ENCODE data around the gene PRKN.
A peak's percentile ranks its signal among the peaks of the same experiment; 100 is the strongest.

The PRKN gene

DNA sequence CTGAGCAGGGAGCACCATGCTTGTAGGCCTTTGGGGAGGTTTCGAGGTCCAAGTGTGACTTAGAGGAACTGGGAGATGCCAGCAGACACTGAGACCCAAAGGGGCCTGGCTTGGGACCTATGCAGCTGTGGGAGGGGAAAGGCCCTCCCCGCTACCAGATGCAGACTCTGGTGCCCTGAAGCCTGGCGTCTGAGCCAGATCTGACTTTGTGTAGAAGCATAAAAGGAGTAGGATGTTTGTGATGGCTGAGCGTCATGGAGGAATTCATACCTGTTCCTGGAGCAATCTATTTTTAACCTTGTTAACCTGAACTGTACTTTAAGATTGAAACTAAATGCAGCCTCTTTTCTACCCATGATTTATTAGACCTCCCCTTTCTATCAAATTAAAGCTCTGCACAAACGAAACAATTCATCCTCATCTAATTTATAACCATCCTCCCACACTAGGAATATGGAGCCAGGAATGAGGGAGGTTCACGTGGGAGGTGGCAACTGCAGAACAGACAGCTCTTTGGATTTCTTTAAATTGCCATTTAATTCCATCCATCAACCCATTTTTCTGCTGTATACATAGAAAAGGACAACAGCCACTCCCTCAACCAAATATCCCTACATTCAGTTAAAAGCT, 1281.2 kb downstream of the PRKN start:
- no peak for DNase-seq (ENCODE audit: low read depth)

DNA sequence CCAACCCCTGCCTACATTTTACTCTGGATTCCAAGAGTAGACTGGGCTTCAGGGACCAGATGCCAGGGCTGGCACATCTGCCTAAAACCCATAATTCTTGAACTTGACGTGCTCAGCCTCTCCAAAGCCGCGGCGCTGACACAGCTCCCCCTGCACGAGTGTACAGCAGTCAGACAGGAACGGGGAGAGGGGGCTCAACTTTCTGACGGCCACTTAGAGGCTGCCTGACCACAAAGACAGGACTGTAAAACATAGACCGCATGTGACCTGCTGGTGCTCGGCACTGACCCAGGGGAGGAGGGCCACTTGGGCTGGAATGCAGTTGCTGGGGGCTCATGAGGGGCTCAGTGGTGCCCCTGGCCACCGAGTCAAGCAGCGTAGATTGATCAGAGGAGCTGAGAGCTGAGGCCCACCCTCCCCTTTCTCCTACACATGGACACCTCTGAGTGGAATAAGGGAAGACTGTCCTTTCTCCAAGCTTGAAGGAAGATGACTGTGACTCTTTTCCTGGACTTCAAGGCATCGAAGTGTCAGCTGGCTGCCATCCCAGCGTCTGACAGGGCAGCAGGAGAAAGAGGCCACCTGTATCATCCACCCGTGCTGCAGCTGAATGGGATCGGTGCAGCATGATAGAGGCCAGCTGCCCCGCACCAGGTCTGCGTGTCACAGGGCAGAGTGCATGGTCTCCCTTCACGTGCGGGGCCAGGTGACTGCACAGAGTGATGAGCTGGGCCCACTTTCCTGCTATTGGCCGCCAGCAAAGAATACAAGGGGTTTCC, 1282.4 kb downstream of the PRKN start:
- DNase-seq (ENCODE audit: low read depth) = no peak

DNA sequence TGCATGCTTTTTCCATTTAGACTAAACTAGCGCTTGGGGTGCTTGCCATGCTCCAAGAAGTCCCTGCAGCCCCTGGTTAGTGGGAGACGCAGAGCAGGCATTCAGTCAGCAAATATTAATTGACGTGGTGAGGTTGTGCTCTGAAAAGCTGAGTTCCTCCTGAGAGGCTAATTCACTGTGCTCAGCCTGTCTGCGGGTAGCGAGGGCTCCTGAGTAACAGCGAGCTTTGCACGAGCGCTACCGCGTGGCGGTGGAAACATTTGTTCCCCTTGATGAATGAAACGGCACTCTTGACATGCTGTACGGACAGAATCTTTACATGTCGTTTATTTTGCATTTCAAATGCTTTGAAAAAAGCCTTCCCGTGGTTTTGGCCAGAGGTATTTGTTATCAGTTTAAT, 1283.1 kb downstream of the PRKN start:
- DNase-seq (ENCODE audit: low read depth) = no peak

DNA sequence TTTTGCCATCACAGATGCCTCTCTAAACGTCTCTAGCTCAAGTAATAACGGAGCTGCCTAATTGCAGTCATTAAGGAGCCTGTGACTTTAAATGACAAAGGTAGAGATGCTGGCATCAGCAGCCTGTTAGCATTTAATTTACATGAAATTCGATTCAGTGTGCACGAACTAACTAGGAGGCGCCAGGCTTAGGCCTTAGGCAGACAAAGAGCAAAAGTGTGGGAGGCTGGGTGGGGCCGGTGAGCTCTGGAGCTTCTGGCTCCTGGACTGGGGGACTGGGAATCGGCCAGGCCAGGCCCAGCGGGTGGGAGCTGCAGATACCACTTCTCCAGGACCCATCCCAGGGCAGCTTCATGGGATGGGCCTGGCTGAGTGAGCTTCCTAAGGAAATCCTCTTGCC, 1283.7 kb downstream of the PRKN start:
- DNase-seq (ENCODE audit: low read depth) = no peak

DNA sequence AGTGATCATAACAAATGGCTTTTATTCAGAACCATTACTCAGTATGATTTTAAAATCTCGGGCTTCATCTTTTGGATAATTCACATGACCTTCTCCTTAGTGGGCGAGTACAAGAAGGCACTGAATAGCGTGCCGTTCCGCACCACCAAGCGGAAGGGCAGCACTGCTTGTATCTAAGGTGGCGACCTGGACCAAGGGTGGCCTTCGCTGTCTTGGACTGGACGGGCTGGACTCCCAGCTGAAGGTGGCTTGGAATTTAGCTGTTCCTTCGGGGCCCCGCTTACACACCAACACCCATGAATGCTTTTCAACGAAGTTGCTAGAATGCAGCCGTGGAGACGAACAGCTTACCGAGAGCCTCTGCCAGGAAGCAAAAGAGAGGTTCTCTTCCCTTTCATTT, 1285.1 kb downstream of the PRKN start:
- no peak for DNase-seq (ENCODE audit: low read depth)

DNA sequence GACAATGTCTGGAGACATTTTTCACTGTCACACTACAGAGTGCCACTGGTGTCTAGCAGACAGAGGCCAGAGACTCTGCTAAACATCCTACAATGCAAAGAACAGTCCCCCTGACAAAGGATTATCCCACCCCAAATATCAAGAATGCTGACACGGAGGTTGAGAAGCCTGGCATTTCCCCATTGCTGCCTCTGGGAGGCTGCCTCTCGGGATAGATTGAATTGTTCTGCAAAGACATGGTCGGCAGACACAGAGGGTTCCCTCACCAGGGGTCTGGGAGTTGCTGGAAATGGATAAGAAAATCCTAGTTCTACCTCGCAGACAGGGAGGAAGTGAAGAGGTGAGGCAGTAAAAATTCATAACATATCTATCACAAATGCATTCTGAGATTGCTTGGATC, 1287.3 kb downstream of the PRKN start:
- no peak for DNase-seq (ENCODE audit: low read depth)

DNA sequence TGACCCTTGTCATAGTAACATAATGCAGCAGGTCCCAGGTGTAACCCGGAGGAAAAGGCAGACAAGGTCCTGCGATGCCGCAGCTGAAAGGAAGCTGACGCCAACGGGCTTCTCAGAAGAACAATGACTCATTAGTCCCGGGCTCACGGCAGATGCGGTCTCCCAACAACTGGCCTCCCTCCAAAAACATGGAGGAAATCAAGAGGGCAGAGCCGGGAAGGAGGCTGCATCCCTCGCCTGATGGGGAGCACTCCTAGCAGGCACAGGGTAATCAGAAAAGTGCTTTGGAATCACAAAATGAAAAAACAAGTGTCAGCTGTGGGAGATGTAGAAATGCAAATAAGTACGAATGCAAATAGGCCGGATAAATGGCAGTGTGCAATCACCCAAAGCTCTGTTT, 1288.5 kb downstream of the PRKN start:
- DNase-seq (ENCODE audit: low read depth) = peak; percentile 56

DNA sequence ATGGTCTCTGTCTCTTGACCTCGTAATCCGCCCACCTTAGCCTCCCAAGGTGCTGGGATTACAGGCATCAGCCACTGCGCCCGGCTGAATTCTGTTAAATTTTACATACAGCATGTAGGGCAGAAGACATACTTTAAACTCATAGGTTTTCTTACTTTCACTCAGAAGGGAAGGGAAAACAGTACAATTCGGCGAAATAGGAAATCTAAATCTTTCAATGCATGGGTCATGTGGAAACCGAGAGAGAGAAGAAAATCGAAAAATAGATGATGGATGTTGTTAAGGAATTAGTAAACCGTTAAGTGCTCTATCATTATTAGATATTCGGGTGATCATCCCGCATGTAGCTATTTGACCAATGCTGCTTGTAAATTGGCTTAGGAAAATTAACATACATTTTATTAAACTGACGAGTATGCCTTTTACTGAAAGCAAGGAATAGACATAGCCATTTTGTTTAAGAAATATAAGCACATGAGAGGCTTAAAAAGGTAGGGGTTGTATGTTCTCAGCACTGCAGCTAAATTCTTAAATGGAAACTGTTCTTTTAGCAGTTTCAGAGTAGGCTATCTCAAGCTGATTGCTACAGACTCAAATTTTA, 1289.0 kb downstream of the PRKN start:
- no peak for DNase-seq (ENCODE audit: low read depth)

DNA sequence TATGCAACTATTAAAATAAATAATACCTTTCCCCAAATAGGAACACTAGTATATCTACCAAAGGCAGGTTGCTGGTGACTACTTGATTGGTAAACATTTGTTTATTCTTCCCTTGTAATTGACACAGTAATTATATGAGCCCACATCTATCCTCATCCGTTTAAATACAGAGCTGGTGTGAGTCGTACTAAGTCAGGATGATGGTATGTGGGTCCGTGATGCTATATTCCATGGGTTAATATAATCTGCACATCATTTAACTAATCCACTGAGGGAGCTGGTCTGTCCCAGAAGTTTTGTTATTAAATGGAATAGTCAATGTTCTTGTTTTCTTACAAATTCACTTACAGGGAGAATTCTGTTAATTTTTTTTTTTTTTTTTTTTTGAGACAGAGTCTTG, 1289.7 kb downstream of the PRKN start:
- no peak for DNase-seq (ENCODE audit: low read depth)

DNA sequence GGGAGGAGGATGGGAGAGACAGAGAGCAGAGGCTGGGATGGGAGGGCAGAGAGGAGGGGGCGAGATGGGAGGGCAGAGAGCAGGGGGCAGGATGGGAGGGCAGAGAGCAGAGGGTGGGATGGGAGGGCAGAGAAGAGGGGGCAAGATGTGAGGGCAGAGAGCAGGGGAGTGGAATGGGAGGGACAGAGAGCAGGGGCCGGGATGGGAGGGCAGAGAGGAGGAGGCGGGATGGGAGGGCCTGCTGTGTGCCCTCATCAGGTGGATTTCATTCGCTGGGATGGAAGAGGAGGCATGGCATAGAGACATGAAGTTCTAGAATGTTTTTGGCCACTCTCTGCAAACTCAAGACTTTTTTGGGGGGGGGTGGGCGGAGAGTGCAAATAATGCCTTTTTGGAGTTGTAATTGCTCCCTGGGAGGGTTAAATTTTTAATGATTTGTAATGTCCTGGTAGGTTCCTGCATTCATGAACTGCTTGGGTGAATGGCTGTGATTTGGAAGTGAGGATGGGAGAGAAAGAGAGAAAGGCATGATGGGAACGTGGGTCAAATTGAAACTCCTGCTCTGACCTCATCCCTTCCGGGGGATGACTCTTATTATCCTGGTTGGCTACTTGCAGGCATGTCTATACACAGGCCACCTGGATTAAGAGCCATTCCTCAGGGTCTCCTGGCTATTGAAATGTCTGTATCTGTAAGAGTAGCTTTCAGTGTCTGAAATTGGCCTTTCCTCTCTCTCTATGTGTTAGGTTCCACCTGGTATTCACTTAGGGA, 1291.3 kb downstream of the PRKN start:
- DNase-seq (ENCODE audit: low read depth) = no peak

DNA sequence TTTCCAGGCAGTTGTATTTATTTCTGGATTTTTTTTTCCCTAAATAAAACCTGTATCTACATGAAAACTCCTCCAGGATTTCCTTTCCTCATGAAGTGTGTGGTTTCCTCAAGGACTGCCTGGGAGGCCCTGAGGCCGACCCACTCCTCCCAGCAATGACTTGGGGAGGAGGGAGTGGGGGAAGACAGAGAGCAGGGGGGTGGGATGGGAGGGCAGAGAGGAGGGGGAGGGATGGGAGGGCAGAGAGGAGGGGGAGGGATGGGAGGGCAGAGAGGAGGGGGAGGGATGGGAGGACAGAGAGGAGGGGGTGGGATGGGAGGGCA, 1291.9 kb downstream of the PRKN start:
- DNase-seq (ENCODE audit: low read depth) = no peak

DNA sequence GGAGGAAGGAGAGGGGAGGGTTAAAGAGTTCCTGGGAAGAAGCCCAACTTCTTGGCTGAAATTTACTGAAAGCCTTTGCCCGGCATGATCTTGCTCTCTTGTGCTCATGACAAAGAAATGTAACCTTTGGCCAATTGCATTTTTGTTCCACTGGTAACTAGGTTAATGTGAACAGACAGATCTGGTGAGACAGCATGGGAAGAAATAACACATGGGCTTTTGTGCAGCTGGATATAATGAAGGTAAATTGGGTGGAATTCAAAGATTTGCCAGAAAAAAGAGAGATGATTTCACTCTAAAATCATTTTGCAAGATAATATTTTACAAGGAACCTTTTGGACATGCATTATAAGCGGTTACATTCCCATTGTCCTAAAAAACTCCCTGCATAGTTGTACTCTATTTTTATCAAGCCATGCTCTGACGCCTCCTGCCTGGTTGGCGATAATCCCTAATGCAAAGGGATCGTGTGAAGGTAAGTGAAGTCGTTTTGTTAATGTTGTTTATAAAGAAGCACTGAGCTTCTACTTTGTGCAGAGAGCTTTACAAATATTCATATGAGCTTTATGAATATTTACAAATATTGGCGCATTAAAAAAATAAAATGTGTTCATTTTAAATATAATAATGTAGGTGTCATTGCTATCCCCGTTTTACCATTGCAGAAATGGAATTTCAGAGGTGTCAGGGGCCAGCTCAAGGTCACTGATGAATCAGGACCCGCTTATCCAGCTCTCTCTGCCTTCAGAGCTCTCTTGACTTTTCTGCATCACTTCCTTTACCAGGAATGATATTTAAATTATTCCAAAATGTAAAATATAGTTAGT, 1292.4 kb downstream of the PRKN start:
- peak; percentile 91 for DNase-seq (ENCODE audit: low read depth)

DNA sequence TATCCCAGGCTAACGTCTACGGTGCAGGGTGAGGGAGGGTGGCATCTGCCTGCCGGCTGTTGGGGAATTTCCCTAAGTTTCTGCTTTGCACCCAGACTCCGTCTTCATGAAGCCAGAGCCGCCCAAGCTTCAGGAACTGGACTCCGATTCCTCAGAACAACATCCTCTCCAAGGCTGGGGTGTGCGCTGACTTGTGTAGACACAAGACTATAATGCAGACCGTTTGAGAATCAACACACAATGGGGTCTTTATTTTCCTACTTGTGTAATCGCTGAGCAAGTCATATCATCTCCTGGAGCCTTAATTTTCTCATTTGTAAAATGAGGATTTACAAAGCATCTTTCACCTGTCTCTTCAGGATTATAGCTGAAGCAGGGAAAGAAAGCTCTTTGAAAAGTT, 1293.2 kb downstream of the PRKN start:
- no peak for DNase-seq (ENCODE audit: low read depth)

DNA sequence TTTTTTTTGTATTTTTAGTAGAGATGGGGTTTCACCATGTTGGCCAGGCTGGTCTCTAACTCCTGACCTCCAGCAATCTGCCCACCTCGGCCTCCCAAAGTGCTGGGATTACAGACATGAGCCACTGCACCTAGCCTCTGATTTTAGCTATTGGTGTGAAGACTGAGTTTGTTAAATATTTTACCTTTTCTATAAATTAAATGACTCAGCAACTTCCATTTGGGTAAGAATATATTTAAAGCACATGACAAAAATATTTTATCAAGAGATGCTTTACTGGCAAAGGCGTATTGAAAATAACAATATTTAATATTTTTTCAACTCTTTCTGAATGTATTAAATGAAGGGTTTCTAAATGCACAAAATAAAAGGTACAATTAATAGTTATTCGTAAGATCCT, 1295.0 kb downstream of the PRKN start:
- DNase-seq (ENCODE audit: low read depth) = no peak

DNA sequence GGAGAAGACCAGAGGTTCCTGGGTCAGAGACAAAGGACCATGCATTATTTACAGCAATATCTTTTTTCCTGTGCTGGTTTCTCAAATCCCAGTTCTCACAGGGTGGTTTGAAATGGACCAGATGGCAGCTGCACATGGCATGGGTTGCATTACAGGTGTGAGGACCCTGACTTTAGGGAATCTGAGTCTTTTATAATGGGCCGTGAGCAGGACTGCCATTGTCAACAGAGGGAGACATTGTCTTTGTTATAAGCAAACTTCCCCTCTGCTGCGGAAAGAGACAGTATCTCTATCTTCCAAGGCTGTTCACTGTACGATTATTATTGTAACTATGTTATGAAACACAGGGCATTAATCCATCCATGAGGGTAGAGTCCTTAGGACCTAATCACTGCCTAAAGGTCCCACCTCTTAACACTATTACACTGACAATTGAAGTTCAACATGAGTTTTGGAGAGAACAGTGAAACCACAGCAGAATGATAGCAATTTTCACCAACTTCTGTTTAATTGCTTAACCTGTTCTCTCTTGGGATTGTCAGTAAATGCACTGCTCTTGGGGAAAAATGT, 1297.6 kb downstream of the PRKN start:
- DNase-seq (ENCODE audit: low read depth) = no peak

DNA sequence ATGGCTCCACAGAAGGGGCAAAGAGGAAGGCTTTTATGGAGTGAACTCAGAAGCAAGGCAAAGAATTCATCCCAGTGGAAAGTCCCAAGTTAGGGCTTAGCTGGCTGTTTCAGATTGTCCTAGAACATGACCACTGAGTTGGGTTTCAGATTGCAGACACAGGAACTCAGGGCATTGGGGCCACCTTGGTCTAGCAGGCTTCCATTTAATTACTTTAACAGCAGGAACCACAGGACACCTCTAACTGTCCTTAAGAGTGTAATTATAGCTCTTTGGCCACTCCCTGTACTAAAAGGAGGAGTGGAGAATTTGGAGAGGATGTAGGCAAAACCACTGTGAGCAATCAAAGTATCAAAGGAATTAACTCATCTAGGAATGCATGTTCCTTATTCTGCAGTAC, 1303.1 kb downstream of the PRKN start:
- no peak for DNase-seq (ENCODE audit: low read depth)

DNA sequence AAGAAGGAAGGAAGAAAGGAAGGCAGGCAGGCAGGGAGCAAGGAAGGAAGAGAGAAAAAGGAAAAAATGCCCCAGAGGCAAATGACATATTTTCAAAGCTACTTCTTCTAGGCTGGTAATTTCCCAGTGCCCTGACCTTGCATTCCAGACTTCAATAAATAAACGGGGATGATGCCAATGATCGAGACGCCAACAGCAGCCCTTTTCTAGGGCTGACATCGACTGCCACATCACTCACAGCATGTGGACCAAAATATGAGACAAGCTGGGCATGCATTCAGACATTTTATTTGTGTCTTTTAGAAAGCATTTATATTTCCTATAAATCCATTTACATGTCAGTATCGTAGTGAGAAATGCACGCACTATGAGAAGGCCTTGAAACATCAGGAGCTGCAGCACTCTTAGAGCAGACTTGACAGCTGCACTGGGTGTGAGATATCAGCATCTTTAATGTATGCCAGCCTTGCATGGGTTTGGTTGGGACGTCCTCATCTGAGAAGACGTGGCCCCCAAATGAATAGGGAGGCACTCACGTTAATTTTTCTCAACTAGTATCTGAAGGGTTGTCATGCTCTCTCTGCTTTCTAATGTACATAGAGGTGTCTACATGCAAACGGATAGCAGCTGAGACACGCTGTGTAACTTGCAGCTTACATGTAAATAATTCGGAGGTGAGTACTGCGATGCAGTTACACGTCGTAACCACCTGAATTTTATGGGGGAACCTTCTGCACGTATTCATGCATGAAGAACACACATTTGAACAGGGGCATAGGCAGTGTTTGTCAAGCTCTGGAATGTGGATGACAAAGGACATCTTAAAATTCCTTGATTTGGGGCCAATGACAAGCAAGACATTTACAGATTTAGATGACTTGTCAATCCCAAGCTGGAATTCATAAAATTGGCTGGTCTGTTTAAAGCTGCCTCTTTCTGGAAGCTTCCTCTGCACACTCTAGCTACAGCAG, 1304.6 kb downstream of the PRKN start:
- DNase-seq (ENCODE audit: low read depth) = no peak

DNA sequence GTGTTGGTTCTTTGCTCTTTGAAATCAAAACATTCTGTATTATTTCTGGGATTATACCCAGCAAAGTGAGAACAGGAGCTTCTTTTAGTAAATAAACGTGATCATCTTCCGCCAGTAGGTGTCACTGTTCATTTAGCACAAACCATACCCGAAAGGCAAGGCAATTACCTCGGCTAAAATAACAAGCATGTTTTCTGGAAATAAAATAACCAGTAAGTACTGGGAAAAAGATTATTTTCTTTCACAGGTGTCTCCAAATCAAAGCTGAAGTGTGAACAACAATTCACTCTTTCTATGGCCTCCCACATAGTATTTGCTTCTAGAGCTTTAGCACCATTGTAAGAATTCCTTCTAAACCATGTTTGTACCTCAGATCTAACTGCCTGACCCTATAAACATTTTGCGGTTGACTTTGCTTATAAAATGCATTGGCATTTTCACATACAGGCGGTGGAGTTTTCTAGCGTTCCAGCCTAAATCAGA, 1309.1 kb downstream of the PRKN start:
- DNase-seq (ENCODE audit: low read depth) = peak; percentile 81

DNA sequence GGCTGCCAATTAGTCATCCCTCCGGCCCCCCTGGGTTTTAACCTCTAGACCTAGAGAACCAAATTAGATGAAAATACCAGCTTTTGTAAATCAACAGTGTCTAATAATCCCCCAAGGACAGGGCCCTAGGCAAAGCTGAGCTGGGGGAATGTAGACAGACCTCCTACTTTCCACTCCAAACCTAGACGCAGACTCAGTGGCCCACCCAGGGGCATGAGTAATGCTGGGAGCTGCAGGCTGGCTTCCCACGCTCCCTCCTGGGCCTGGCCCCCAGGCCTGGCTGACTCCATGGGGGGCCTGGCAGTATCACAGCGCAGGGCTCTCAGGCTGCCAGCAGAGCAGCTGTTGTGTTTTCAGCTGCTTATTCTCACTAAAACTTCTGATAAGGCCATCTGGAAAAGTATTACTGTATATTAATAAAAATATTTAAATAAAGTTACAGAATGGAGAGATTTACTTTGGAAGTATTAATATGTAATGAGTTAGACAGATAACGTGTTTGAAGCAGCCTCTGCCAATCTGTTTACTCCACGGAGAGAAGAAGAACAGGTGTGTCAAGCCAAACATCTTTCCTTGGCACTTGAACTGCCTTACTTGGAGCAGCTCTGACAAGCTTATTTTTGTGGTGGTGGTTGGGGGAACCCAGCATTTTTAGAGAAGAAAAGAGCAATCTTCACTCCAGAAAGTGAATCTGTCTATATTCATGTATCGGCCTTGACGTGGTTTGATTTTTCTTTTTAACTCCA, 1309.7 kb downstream of the PRKN start:
- DNase-seq (ENCODE audit: low read depth) = peak; percentile 74

Measured in fibroblast of the conjunctiva (primary cell).